Large intestine (tissue), 3 donors: ENCODE measurements around the gene ICA1L. TPM values are rescaled to one million over a fixed set of nuclear protein-coding genes. Genes with fewer than 3 reads are reported as not detected.

Source experiments
- DNase-seq, 2 donors: peaks; one replicate each; pipeline versions ENCODE4 v3.0.0 to v3.0.0-alpha.2; 2013
- H3K27ac ChIP-seq: one replicate; pipeline ENCODE4 v1.5.1; 2013; ENCODE audit warnings: low read length
- H3K27me3 ChIP-seq: 2 replicates; pipeline ENCODE4 v1.6.1; 2013; ENCODE audit warnings: low read length; ENCODE audit not compliant: control insufficient read depth, insufficient read depth
- H3K36me3 ChIP-seq: 2 replicates; pipeline ENCODE4 v1.6.1; 2013; ENCODE audit warnings: low read length; ENCODE audit not compliant: control insufficient read depth, insufficient read depth
- H3K4me1 ChIP-seq: one replicate; pipeline ENCODE4 v1.6.1; 2013; ENCODE audit warnings: low read length; ENCODE audit not compliant: control insufficient read depth, insufficient read depth
- H3K4me3 ChIP-seq: one replicate; pipeline ENCODE4 v1.5.1; 2013; ENCODE audit warnings: low read length
- H3K9me3 ChIP-seq: one replicate; pipeline ENCODE4 v1.6.1; 2013; ENCODE audit warnings: mild to moderate bottlenecking, low read depth, low read length, moderate library complexity; ENCODE audit not compliant: control insufficient read depth
- WGBS: methylation state at CpG from one replicate; pipeline ENCODE4 v1.1.5; 2013; ENCODE audit warnings: low lambda C conversion rate; ENCODE audit not compliant: insufficient coverage; 5-methylcytosine and 5-hydroxymethylcytosine counted together
- polyA plus RNA-seq: library from polyadenylated mRNA; unstranded; fragments of 120-200 nt; gene quantifications from one replicate; pipeline ENCODE4 v1.2.1, GENCODE V29; 2013

The ICA1L gene
- polyA plus RNA-seq, 1 donor = 10.7 TPM

GRCh38 chr2:202847693-202848524 lies 23.7 kb downstream of the ICA1L start:
- Histone ChIP-seq H3K9me3 (no peaks in the 10 kb centered on the region), H3K36me3 (no peaks in the 10 kb centered on the region), H3K4me3 (no peak overlapping the region), H3K27me3 (no peaks in the 10 kb centered on the region), H3K4me1 (no peaks in the 10 kb centered on the region), H3K27ac (no peak overlapping the region)
- no CpG with 5 or more reads among the region's 9 CpGs for WGBS
- DNase-seq = no peak

- Histone ChIP-seq H3K36me3 (no peaks in the 10 kb centered on the region), H3K27me3 (no peaks in the 10 kb centered on the region), H3K9me3 (peaks cover 14% of the 10 kb centered on the region), H3K4me1 (no peaks in the 10 kb centered on the region), H3K27ac (no peak overlapping the region), H3K4me3 (no peak overlapping the region)
- 100% methylated on average over 1 of the region's 2 CpGs for WGBS
- no peak for DNase-seq
Observed at GRCh38 chr2:202844656-202845055, 26.9 kb downstream of the ICA1L start.

GRCh38 chr2:202842690-202843089 lies 28.9 kb downstream of the ICA1L start:
- DNase-seq = no peak

GRCh38 chr2:202841090-202841867 lies 30.3 kb downstream of the ICA1L start:
- Histone ChIP-seq H3K36me3 (no peaks in the 10 kb centered on the region), H3K4me3 (no peak overlapping the region), H3K27me3 (no peaks in the 10 kb centered on the region), H3K9me3 (peaks cover 14% of the 10 kb centered on the region), H3K4me1 (no peaks in the 10 kb centered on the region), H3K27ac (no peak overlapping the region)
- no peak for DNase-seq
- no CpG with 5 or more reads among the region's 11 CpGs for WGBS

More at GRCh38 chr2:202842690-202843089, 28.9 kb downstream of the ICA1L start:
- no peaks in the 10 kb centered on the region for H3K4me1 ChIP-seq
- no peaks in the 10 kb centered on the region for H3K27me3 ChIP-seq
- H3K27ac ChIP-seq = no peak overlapping the region
- no peaks in the 10 kb centered on the region for H3K36me3 ChIP-seq
- no peak overlapping the region for H3K4me3 ChIP-seq
- peaks cover 14% of the 10 kb centered on the region for H3K9me3 ChIP-seq

- 67% methylated on average over 1 of the region's 6 CpGs for WGBS
Observed at GRCh38 chr2:202831242-202832220, 40.0 kb downstream of the ICA1L start.

GRCh38 chr2:202824901-202825300 lies 46.7 kb downstream of the ICA1L start:
- H3K4me3 ChIP-seq = no peak overlapping the region
- no CpG with 5 or more reads among the region's 1 CpG for WGBS
- DNase-seq = no peak
- no peaks in the 10 kb centered on the region for H3K36me3 ChIP-seq
- no peaks in the 10 kb centered on the region for H3K4me1 ChIP-seq
- H3K9me3 ChIP-seq = no peaks in the 10 kb centered on the region
- no peak overlapping the region for H3K27ac ChIP-seq
- no peaks in the 10 kb centered on the region for H3K27me3 ChIP-seq

More at GRCh38 chr2:202831242-202832220, 40.0 kb downstream of the ICA1L start:
- Histone ChIP-seq H3K4me3 (no peak overlapping the region), H3K36me3 (no peaks in the 10 kb centered on the region), H3K27ac (no peak overlapping the region), H3K9me3 (no peaks in the 10 kb centered on the region), H3K4me1 (no peaks in the 10 kb centered on the region), H3K27me3 (no peaks in the 10 kb centered on the region)
- peak; percentile 12 to 16 for DNase-seq

- DNase-seq = no peak
- WGBS = no CpG with 5 or more reads among the region's 2 CpGs
Observed at GRCh38 chr2:202822411-202822810, 49.2 kb downstream of the ICA1L start.

GRCh38 chr2:202821206-202822160 lies 50.1 kb downstream of the ICA1L start:
- Histone ChIP-seq H3K36me3 (no peaks in the 10 kb centered on the region), H3K4me3 (no peak overlapping the region), H3K27ac (no peak overlapping the region), H3K4me1 (no peaks in the 10 kb centered on the region), H3K9me3 (no peaks in the 10 kb centered on the region), H3K27me3 (no peaks in the 10 kb centered on the region)
- no peak for DNase-seq
- 93% methylated on average over 2 of the region's 7 CpGs for WGBS

More at GRCh38 chr2:202822411-202822810, 49.2 kb downstream of the ICA1L start:
- H3K4me3 ChIP-seq = no peak overlapping the region
- H3K4me1 ChIP-seq = no peaks in the 10 kb centered on the region
- no peaks in the 10 kb centered on the region for H3K27me3 ChIP-seq
- H3K9me3 ChIP-seq = no peaks in the 10 kb centered on the region
- H3K36me3 ChIP-seq = no peaks in the 10 kb centered on the region
- no peak overlapping the region for H3K27ac ChIP-seq

GRCh38 chr2:202818321-202818720 lies 53.2 kb downstream of the ICA1L start:
- Histone ChIP-seq H3K4me1 (no peaks in the 10 kb centered on the region), H3K27ac (no peak overlapping the region), H3K9me3 (no peaks in the 10 kb centered on the region), H3K4me3 (no peak overlapping the region), H3K36me3 (no peaks in the 10 kb centered on the region), H3K27me3 (no peaks in the 10 kb centered on the region)
- no CpG with 5 or more reads among the region's 3 CpGs for WGBS
- no peak for DNase-seq
